T-helper 1 cell treated with Interleukin-12 subunit alpha and Interleukin-12 subunit beta and Interleukin-4 antibody, amounts not matched to agents 30 μg/mL and 1 μg/mL, for 36 hours (primary cell): Measurements from ENCODE around the gene HPN.

Experiments
- H3K27ac Mint-ChIP-seq: one replicate; pipeline ENCODE4 v1.8.0; 2021; ENCODE audit warnings: mild to moderate bottlenecking, mixed read lengths
- H3K27me3 Mint-ChIP-seq: one replicate; pipeline ENCODE4 v1.8.0; 2021; ENCODE audit warnings: low read depth, mixed read lengths
- H3K36me3 Mint-ChIP-seq: one replicate; pipeline ENCODE4 v1.8.0; 2021; ENCODE audit warnings: low read depth, mixed read lengths
- H3K4me1 Mint-ChIP-seq: one replicate; pipeline ENCODE4 v1.8.0; 2021; ENCODE audit warnings: low read depth, mixed read lengths
- H3K4me3 Mint-ChIP-seq: one replicate; pipeline ENCODE4 v1.8.0; 2021; ENCODE audit warnings: mild to moderate bottlenecking, moderate library complexity, mixed read lengths
- H3K9me3 Mint-ChIP-seq: one replicate; pipeline ENCODE4 v1.8.0; 2021; ENCODE audit warnings: mixed read lengths

HPN gene

DNA sequence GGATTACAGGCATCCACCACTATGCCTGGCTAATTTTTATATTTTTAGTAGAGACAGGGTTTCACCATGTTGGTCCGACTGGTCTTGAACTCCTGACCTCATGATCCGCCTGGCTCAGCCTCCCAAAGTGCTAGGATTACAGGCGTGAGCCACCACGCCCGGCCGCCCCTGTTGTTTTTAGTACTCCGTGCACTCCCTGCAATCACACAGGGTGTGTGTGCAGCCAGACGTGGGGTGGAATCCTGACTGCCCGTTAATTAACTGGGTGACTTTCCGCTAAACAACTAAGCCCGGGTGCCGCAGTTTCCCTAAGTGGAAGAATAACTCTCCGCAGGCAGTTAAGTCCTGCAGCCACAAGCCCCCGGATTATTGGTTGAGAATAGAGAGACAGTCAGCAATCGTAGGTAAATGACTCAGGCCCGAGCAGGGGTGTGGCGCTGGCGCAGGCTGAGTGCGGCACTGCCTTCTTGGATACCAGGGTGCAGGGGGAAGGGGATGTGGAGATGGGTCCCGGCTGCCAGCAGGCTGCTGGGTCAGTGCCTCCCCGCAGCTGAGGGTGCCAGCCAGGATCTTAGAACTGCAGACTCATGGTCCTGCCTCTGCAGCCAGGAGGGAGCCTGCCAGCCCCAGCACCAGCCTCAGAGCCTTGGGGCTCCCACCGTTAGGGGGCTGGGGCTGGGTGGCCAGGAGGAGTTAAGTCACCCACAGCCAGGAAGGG, 68.0 kb downstream of the HPN start:
- H3K9me3 Mint-ChIP-seq, result peaks cover 7% of the 10 kb centered on the region
- H3K36me3 Mint-ChIP-seq, result no peaks in the 10 kb centered on the region
- H3K27me3 Mint-ChIP-seq, result peaks cover 4% of the 10 kb centered on the region
- H3K4me1 Mint-ChIP-seq, result peaks cover 7% of the 10 kb centered on the region
- H3K27ac Mint-ChIP-seq, result no peak overlapping the region
- H3K4me3 Mint-ChIP-seq, result no peak overlapping the region

DNA sequence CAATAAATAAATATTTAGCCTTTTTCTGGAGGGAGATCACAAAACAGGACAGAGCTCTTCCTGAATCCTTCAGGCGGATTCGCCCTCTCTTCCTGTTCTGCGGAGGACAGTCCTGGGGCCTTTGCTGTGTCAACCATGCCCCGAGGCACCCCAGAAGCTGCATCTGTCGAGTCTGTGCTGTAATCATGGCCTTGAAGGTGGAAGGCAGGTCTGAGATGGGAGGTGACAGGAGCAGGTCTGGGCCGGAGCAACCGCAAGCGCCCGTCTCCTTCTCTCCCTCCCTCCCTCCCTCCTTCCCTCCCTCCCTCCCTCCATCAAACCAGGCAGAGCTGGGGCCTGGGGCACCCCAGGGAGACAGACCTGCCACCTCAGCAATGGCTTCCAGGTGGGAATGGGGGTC, 69.5 kb downstream of the HPN start:
- Mint-ChIP-seq H3K27me3 (peaks cover 4% of the 10 kb centered on the region), H3K4me1 (peaks cover 10% of the 10 kb centered on the region), H3K4me3 (no peak overlapping the region), H3K9me3 (peaks cover 7% of the 10 kb centered on the region), H3K27ac (no peak overlapping the region), H3K36me3 (no peaks in the 10 kb centered on the region)

DNA sequence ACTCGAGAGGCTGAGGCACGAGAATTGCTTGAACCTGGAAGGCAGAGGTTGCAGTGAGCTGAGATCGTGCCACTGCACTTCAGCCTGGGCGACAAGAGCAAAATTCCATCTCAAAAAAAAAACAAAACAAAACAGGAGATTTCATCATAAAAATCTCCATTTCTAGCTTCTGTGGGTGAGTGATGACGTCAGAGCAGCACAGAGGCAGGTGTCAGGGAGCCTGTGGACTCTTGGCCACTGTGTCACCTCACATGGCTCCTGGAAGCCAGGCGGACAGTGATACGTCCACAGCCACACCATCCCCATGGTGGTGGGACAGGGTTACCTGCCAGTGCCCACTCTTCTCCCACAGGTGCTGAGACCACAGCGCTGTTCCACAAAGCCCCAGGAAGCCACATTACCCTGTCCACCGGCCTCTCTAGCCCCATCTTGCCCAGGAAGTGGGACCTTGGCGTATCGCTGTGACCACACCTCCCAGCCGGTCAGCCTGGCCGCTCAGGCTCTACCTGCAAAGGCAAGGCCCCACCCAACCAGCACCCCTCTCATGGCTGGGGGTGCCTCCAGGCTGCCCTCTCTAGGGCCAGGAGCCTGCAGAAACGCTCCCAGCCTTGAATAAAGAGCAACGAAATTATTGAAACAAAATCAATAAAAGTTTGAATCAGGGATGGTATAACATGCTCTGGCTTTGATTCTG, 71.6 kb downstream of the HPN start:
- H3K4me1 Mint-ChIP-seq, result peaks cover 5% of the 10 kb centered on the region
- peaks cover 10% of the 10 kb centered on the region for H3K27me3 Mint-ChIP-seq
- H3K27ac Mint-ChIP-seq, result no peak overlapping the region
- H3K36me3 Mint-ChIP-seq, result no peaks in the 10 kb centered on the region
- H3K9me3 Mint-ChIP-seq, result no peaks in the 10 kb centered on the region
- no peak overlapping the region for H3K4me3 Mint-ChIP-seq

DNA sequence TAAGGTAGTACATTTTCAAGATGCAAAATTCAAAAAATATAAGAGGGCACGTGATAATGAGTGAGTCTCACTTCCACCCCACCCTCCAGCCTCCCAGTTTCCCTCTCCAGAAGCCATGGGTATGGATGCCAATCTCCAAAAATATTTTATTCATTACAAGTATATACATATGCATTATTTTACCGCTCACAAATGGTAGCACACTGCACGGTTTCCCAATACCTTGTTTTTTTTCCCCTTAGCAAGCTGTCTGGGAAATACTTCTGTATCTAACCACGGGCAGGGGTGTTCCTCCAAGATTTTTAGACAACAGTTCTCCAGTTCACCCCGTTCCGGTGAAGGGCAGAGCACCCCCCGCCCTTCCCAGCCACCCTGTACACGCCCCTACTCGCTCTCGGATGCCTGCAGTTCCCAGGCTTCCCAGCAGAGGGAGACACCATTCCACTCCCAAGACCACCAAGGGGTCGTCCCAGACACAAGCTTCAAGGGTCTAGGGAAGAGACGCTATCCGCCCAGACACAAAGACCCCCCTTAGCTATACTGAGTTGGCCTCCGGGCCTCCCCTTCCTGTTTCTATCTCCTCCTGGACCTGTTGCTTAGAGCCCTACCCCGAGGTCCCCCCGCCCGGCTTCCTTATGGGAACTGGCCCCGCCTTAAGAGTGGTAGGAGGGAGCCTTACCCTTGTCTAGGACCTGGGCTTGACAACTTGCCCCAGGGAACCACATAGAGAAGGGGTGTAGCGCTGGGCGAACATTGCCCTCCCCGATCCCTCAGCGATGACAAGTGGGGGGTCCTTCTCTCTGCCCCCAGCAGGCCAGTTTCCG, 73.0 kb downstream of the HPN start:
- peaks cover 10% of the 10 kb centered on the region for H3K27me3 Mint-ChIP-seq
- peaks cover 5% of the 10 kb centered on the region for H3K4me1 Mint-ChIP-seq
- H3K9me3 Mint-ChIP-seq, result no peaks in the 10 kb centered on the region
- H3K4me3 Mint-ChIP-seq, result no peak overlapping the region
- no peaks in the 10 kb centered on the region for H3K36me3 Mint-ChIP-seq
- no peak overlapping the region for H3K27ac Mint-ChIP-seq

DNA sequence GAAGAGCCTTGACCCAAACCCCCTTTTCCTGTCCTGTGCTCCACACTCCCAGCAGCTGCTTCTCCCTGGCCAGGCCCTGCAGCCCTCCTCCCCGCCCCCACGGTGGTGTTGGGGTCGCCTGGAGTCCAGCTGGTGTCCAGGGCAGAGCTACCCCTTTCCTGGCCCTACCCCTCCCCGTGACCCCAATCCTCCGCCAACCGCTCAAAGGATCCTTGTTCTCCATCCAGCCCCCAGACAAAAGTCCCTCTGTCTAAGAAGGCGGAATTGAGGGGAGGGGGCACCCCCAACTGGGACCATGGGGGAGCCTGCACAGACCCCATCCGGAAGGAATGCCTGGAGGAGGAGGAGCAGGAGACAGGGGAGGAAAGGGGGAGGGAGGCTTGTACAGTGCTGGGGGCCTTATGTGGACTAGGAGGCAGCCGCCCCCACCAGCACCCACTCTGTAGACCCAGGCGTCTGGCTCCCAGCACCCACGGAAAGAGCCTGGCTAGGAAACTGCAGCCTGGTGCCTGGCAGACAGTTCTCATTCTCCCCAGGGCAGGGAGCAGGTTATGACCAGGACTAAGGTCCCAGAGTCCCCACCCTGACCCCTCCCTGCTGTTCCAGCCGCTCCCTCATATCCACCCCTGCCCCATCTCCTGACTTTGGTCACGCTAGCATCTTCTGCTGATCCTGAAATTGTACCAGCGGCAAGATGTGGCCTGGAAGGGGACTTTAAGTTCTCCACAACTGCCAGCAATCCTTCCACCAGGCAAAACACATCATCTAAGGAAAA, 73.8 kb downstream of the HPN start, which contains the start of gene FXYD3:
Gene FXYD3 (plus strand): TSS at position 647 of the 775 bp plus-strand sequence. CDS start 3,554 bp downstream, outside the sequence.
- Mint-ChIP-seq H3K4me3 (no peak within 1 kb of the TSS), H3K27me3 (peaks cover 10% of the 10 kb centered on the region), H3K27ac (no peak within 1 kb of the TSS), H3K36me3 (no peaks in the 10 kb centered on the region), H3K4me1 (peaks cover 5% of the 10 kb centered on the region), H3K9me3 (no peaks in the 10 kb centered on the region)
